CD4-positive, alpha-beta T cell (primary cell): ENCODE measurements around the gene STIM2. TPM values are rescaled to one million over a fixed set of nuclear protein-coding genes. Genes with fewer than 3 reads are reported as not detected.
"Not testable (repeated sequence)": the region's sequence is repeated elsewhere in the genome, so short reads cannot be mapped to it uniquely, and the experiment has no call there.

ENCODE experiments used
- ATAC-seq: fragments of 200-7000 bp; cut with Tn5 transposase; one replicate; pipeline ENCODE4 v1.10.0; 2022; ENCODE audit warnings: mild to moderate bottlenecking; ENCODE audit not compliant: poor library complexity
- CTCF ChIA-PET: fragments of 350-600 bp; sonication (Branson Sonifier 250); formaldehyde crosslinking; loops from one replicate; lab custom pipeline; 2021; ENCODE audit warnings: antibody characterized with exemption, inconsistent platforms; lab: Charles Lee
- POLR2A ChIA-PET: fragments of 350-600 bp; sonication (Branson Sonifier 250); formaldehyde crosslinking; loops from one replicate; lab custom pipeline; 2021; ENCODE audit warnings: antibody characterized with exemption, inconsistent platforms; lab: Charles Lee
- DNase-seq, 14 experiments: peaks; one replicate each; pipeline ENCODE4 v3.0.0-alpha.2; 2013 to 2020; ENCODE audit warnings: mixed read lengths in 2 of 14
- H3K27ac ChIP-seq, 2 donors: one replicate each; pipeline versions ENCODE4 v1.5.1 to v1.7.0; 2013; ENCODE audit warnings: low read length in 2 of 2, low read depth in 1 of 2, mild to moderate bottlenecking in 1 of 2
- H3K27me3 ChIP-seq, 2 experiments: 1 replicate in 1 of 2; 2 replicates in 1 of 2; pipeline versions ENCODE4 v1.6.1 to v1.7.0; 2013; ENCODE audit warnings: low read length in 2 of 2, control low read depth in 1 of 2, mild to moderate bottlenecking in 1 of 2, moderate library complexity in 1 of 2; ENCODE audit not compliant: insufficient read depth in 2 of 2, control insufficient read depth in 1 of 2
- H3K36me3 ChIP-seq: one replicate; pipeline ENCODE4 v1.6.1; 2013; ENCODE audit warnings: low read length, control low read depth; ENCODE audit not compliant: insufficient read depth
- H3K4me1 ChIP-seq: one replicate; pipeline ENCODE4 v1.6.1; 2013; ENCODE audit warnings: low read length, control low read depth; ENCODE audit not compliant: insufficient read depth
- H3K4me3 ChIP-seq: one replicate; pipeline ENCODE4 v1.5.1; 2013; ENCODE audit warnings: mild to moderate bottlenecking, low read length, moderate library complexity
- H3K9me3 ChIP-seq, 2 experiments: 1 replicate in 1 of 2; 2 replicates in 1 of 2; pipeline versions ENCODE4 v1.6.1 to v1.7.0; 2013; ENCODE audit warnings: low read length in 2 of 2, mild to moderate bottlenecking in 2 of 2, control low read depth in 1 of 2, moderate library complexity in 1 of 2; ENCODE audit not compliant: control insufficient read depth in 1 of 2, insufficient read depth in 1 of 2
- H3K27ac Mint-ChIP-seq: one replicate; pipeline ENCODE4 v1.8.0; 2020; ENCODE audit warnings: mixed read lengths
- H3K27me3 Mint-ChIP-seq: one replicate; pipeline ENCODE4 v1.8.0; 2021; ENCODE audit warnings: mixed read lengths
- H3K36me3 Mint-ChIP-seq: one replicate; pipeline ENCODE4 v1.8.0; 2021; ENCODE audit warnings: low read depth, mixed read lengths
- H3K4me1 Mint-ChIP-seq: one replicate; pipeline ENCODE4 v1.8.0; 2021; ENCODE audit warnings: low read depth, mixed read lengths
- H3K4me3 Mint-ChIP-seq: one replicate; pipeline ENCODE4 v1.8.0; 2020; ENCODE audit warnings: mild to moderate bottlenecking, mixed read lengths
- H3K9me3 Mint-ChIP-seq: one replicate; pipeline ENCODE4 v1.8.0; 2020; ENCODE audit warnings: mixed read lengths
- intact Hi-C, 2 experiments: fragments of 100-400 bp; cut with DNase I in 1 of 2; cut with micrococcal nuclease in 1 of 2; formaldehyde crosslinking; loops; one replicate each; pipeline versions ENCODE4 v1.15.1 to v1.9.0; 2023 to 2025; cut with DNase I, micrococcal nuclease
- polyA plus RNA-seq, 2 donors: library from polyadenylated mRNA; unstranded; fragments of 120-200 nt; gene quantifications; one replicate each; pipeline ENCODE4 v1.2.1, GENCODE V29; 2013
- total RNA-seq, 174 experiments: library from RNA in 2 of 174; stranded (reverse) in 2 of 174; gene quantifications; one replicate each; pipeline ENCODE4 v1.2.3 and lab custom pipeline; 2021 to 2026
- TF ChIP-seq, protein P1 (sequence below): fragments of 200-600 bp; IDR thresholded peaks from one replicate; pipeline ENCODE4 v1.8.0; 2022; ENCODE audit warnings: antibody characterized with exemption, mild to moderate bottlenecking

Gene STIM2
- total RNA-seq (10 to 100 TPM; 53.7 to 54.9 TPM), total RNA-seq (lab: John Stamatoyannopoulos, UW) (31.4 to 199 (median 79.3) reads per million in 172 experiments)
- 45.6 TPM for polyA plus RNA-seq (2013, experiment 1 of 2)
- 54.6 TPM for polyA plus RNA-seq (2013, experiment 2 of 2)

DNA sequence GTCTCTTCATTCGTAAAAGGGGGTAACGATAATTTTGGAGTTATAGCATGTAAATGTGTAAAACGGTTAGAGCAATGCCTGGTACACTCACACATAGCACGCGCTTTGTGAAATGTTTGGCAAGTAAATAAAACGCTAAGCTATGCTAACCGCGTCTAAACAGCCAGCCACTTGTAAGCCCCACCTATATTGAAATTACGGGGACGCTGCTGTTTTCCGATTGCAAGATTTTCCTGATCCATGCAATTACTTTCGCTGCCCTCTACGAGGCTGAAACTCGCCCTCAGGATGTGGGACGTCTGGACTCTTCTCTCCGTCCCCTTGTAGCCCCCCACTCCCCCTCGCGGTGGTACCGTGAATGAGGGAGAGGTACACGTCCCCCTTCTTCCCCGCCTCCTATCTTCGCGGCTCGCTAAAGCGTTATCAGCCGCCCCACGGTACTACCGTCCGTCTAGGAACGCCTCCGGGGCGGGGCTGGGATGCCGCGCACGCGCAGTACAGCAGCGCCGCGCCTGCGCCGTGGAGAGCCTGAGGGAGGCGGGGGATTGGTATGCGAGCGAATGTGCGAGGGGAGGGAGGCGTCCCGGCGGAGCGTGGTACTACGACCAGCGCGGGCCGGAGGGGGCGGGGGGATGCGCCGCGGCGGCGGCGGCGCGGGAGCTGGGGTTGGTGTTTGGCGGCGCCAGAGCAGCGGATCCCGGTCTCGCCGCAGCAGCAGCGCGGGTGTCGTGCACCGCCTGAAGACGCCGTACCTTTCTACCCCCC is at the start of gene STIM2:
TSS of gene STIM2 (plus strand) at position 685 of the 765 bp plus-strand sequence.
- CTCF ChIA-PET, result interaction anchor here (0.7 to 3.3 kb wide), 15 partner anchors 14 to 277 kb away, joined by 3 to 18 read pairs (median 4); partner anchors contain the start of gene TBC1D19
- peak within 1 kb of the TSS; percentile 82 for H3K4me3 ChIP-seq
- intact Hi-C loops, result loop anchor here (1.0 to 10.0 kb wide), 7 partner anchors 26 to 1006 kb away; partner anchors contain the start of genes RBPJ (in 1 of the 2) and TBC1D19 (in 1 of the 2)

DNA sequence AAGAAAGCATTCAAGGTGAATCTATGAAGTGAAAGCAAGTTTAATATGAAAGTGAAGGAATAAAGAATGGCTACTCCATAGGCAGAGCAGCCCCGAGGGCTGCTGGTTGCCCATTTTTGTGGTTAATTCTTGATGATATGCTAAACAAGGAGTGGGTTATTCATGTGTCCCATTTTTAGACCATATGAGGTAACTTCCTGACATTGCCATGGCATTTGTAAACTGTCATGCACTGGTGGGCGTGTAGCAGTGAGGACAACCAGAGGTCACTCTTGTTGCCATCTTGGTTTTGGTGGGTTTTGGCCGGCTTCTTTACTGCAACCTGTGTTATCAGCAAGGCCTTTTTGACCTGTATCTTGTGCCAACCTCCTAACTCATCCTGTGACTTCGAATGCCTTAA is 49.1 kb upstream of the STIM2 start:
- H3K27me3 Mint-ChIP-seq, intact Hi-C loops, H3K27ac Mint-ChIP-seq, DNase-seq, H3K4me3 Mint-ChIP-seq, ATAC-seq, H3K36me3 ChIP-seq, H3K9me3 ChIP-seq, H3K27ac ChIP-seq, H3K9me3 Mint-ChIP-seq, H3K4me3 ChIP-seq, CTCF ChIA-PET, H3K36me3 Mint-ChIP-seq, H3K27me3 ChIP-seq: not testable (repeated sequence)
- peaks cover 16% of the 10 kb centered on the region for H3K4me1 Mint-ChIP-seq
- POLR2A ChIA-PET, result interaction anchor here (1.4 kb wide), 1 partner anchor 50 kb away, joined by 4 read pairs; no protein-coding TSS in a partner anchor
- H3K4me1 ChIP-seq, result peaks cover 15% of the 10 kb centered on the region

More for the DNA sequence above, at the start of gene STIM2:
- Mint-ChIP-seq H3K4me3 (peak within 1 kb of the TSS; percentile 99), H3K9me3 (no peaks in the 10 kb centered on the region), H3K4me1 (peaks cover 62% of the 10 kb centered on the region), H3K36me3 (peaks cover 22% of the 10 kb centered on the region), H3K27me3 (no peaks in the 10 kb centered on the region), H3K27ac (peak within 1 kb of the TSS; percentile 95)
- H3K27ac ChIP-seq, result peak within 1 kb of the TSS; percentile 71 to 95
- ATAC-seq, result peak; percentile 56
- TF ChIP-seq, protein P1, sequence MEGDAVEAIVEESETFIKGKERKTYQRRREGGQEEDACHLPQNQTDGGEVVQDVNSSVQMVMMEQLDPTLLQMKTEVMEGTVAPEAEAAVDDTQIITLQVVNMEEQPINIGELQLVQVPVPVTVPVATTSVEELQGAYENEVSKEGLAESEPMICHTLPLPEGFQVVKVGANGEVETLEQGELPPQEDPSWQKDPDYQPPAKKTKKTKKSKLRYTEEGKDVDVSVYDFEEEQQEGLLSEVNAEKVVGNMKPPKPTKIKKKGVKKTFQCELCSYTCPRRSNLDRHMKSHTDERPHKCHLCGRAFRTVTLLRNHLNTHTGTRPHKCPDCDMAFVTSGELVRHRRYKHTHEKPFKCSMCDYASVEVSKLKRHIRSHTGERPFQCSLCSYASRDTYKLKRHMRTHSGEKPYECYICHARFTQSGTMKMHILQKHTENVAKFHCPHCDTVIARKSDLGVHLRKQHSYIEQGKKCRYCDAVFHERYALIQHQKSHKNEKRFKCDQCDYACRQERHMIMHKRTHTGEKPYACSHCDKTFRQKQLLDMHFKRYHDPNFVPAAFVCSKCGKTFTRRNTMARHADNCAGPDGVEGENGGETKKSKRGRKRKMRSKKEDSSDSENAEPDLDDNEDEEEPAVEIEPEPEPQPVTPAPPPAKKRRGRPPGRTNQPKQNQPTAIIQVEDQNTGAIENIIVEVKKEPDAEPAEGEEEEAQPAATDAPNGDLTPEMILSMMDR, result peak; percentile 45
- no peaks in the 10 kb centered on the region for H3K27me3 ChIP-seq
- no peaks in the 10 kb centered on the region for H3K9me3 ChIP-seq
- peaks cover 34% of the 10 kb centered on the region for H3K4me1 ChIP-seq
- no peaks in the 10 kb centered on the region for H3K36me3 ChIP-seq
- POLR2A ChIA-PET, result interaction anchor here (0.6 to 3.9 kb wide), 27 partner anchors 9 to 946 kb away, joined by 3 to 274 read pairs (median 6); partner anchors contain the start of genes SMIM20 and TBC1D19
- peak; percentile 95 to 100 (median 98) for DNase-seq

DNA sequence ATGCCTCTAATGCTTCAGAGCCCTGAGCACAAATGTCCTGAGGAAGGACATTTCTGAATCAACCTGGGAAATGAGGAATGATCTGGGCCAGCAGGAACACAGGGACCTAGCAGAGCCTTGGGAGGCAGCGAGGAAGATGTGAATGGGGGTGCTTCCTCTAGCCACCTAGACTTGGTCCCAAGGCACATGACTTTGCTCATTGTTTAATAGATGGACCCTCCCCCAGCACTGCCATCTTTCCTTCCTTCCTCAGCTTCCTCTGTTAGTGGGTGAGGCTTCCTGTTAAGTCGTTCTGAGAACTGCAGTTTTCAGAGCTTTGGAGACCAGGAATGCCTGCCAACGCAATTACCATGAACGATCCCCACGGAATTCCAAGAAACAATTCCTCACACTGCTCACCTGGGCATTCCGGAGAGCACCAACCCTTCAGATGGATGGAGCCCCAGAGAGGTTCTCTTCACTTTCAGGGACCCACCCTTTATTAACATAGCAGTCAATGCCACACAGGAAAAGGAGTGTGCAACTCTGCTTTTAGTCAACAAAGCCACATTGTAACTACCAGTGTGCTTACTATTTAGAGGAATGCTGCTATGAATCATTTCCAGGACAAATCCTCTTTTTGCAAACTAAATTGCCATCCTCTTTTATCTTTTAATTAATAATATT is 48.5 kb upstream of the STIM2 start:
- H3K4me3 ChIP-seq, result peak overlapping the region; percentile 24
- Mint-ChIP-seq H3K9me3 (peaks cover 3% of the 10 kb centered on the region), H3K27ac (peak overlapping the region; percentile 78), H3K36me3 (no peaks in the 10 kb centered on the region), H3K27me3 (no peaks in the 10 kb centered on the region), H3K4me1 (peaks cover 16% of the 10 kb centered on the region), H3K4me3 (peak overlapping the region; percentile 58)
- ChIA-PET POLR2A (interaction anchor here (1.0 to 1.4 kb wide), 3 partner anchors 49 to 229 kb away, joined by 3 to 4 read pairs (median 3); partner anchors contain the start of gene TBC1D19), CTCF (no interaction called here)
- no peak for ATAC-seq
- intact Hi-C loops, result no loop called here
- no peaks in the 10 kb centered on the region for H3K36me3 ChIP-seq
- TF ChIP-seq, protein P1, result no peak
- H3K27ac ChIP-seq, result peak overlapping the region in 1 of 2 donors; percentile 45
- peaks cover 0 to 3% of the 10 kb centered on the region in 2 experiments for H3K9me3 ChIP-seq
- peaks cover 15% of the 10 kb centered on the region for H3K4me1 ChIP-seq
- peak in 2 of 14 experiments; percentile 19 to 40 for DNase-seq
- H3K27me3 ChIP-seq, result no peaks in the 10 kb centered on the region
